Transverse colon (tissue), 4 donors: ENCODE measurements around the gene ITGB8.

Experiments
- CTCF ChIP-seq, 5 experiments: fragments of 200-600 bp in 3 of 5; fragments of 450-650 bp in 2 of 5; sonication (generic) in 3 of 5; IDR thresholded peaks; 1 replicate in 2 of 5; 2 replicates in 3 of 5; pipeline ENCODE4 v1.5.1; 2016 to 2017; ENCODE audit warnings: antibody characterized with exemption in 5 of 5, inconsistent platforms in 3 of 5, mild to moderate bottlenecking in 2 of 5, moderate library complexity in 1 of 5
- POLR2AphosphoS5 ChIP-seq, 3 donors: sonication (generic); formaldehyde crosslinking; IDR thresholded peaks; one replicate each; pipeline ENCODE4 v1.6.1; 2016; ENCODE audit warnings: antibody characterized with exemption in 3 of 3

- TF ChIP-seq POLR2AphosphoS5 (IDR thresholded peaks at IDR 0.05) (no peak), CTCF (IDR thresholded peaks at IDR 0.05) (no peak)
These were observed 22.0 kb downstream of the ITGB8 start for GRCh38 chr7:20352573-20353306.
